ENCODE data around the gene FAM193A. TPM values are rescaled to one million over a fixed set of nuclear protein-coding genes. Genes with fewer than 3 reads are reported as not detected.

The FAM193A gene
- total RNA-seq, 2 experiments from 2014 or later, result 28.4 to 30.0 TPM

DNA sequence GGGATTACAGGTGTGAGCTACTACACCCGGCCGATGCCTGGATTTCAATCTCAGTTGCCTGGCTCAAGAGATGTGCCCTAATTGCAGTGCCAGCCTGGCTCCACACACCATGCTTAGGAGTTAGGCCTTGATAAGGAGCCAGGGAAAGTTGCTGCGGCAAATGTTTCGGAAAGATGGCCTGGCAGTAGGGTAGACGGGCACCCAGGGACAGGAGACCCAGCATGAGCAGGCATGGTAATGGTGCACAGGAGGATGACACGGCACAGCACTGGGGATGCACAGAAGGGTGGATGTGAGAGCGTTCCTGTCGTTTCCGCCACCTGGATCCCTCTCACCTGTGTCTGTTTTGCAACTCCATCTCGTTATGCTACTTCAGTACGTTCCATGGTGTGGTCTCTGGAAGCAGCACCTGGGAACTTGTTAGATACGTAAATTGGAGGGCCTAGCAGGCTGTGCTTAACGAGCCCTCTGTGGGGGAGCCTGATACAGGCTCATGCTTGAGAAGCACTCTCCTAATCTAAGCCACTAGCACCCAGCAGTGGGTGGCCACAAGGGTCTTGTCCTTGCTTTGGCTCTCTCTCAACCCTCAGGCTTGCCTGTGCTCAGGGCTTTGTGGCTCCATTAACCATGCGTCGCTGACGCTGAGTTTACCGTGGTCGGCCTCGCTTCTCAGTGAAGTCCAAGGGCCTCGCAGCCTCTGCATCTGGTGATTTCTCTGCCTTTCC, 47.2 kb upstream of the FAM193A start:
- H3K36me3 ChIP-seq (ENCODE audit: insufficient read depth, low read length), result peaks cover 60% of the 10 kb centered on the region
- H3K27me3 ChIP-seq (ENCODE audit: control insufficient read depth in 1 of 2, insufficient read depth in 2 of 2, low read length in 2 of 2), result no peaks in the 10 kb centered on the region
- TF ChIP-seq CTCF (IDR thresholded peaks at IDR 0.05), result no peak
- ChIA-PET CTCF (no interaction called here), POLR2A (interaction anchor here (2.8 kb wide), 1 partner anchor 21 kb away, joined by 12 read pairs; the partner anchor contains the start of gene RNF4)
- Mint-ChIP-seq H3K36me3 (ENCODE audit: low read depth) (peaks cover 50% of the 10 kb centered on the region), H3K9me3 (no peaks in the 10 kb centered on the region), H3K4me1 (ENCODE audit: low read depth) (peaks cover 59% of the 10 kb centered on the region), H3K27me3 (no peaks in the 10 kb centered on the region), H3K4me3 (no peak overlapping the region), H3K27ac (no peak overlapping the region)
- no peaks in the 10 kb centered on the region for H3K9me3 ChIP-seq (ENCODE audit: control insufficient read depth in 1 of 2, insufficient read depth in 1 of 2, low read length in 2 of 2)
- no peak overlapping the region for H3K27ac ChIP-seq (ENCODE audit: low read depth in 1 of 2, low read length in 2 of 2)
- H3K4me1 ChIP-seq (ENCODE audit: insufficient read depth, low read length), result peaks cover 56% of the 10 kb centered on the region
- no peak overlapping the region for H3K4me3 ChIP-seq (ENCODE audit: low read length)
- intact Hi-C loops (cut with DNase I, micrococcal nuclease), result no loop called here
- DNase-seq, result no peak
- ATAC-seq (ENCODE audit: poor library complexity), result no peak

- intact Hi-C loops (cut with DNase I, micrococcal nuclease), result no loop called here
- ChIA-PET POLR2A (no interaction called here), CTCF (no interaction called here)
Observed at GRCh38 chr4:2489841-2490552, 46.5 kb upstream of the FAM193A start.

GRCh38 chr4:2492970-2493369, 43.5 kb upstream of the FAM193A start:
- H3K4me1 Mint-ChIP-seq (ENCODE audit: low read depth), result peaks cover 28% of the 10 kb centered on the region
- peaks cover 81% of the 10 kb centered on the region for H3K36me3 Mint-ChIP-seq (ENCODE audit: low read depth)
- no peak for TF ChIP-seq CTCF (IDR thresholded peaks at IDR 0.05)
- no peak for DNase-seq
- H3K4me3 Mint-ChIP-seq, result no peak overlapping the region
- Histone ChIP-seq H3K27ac (ENCODE audit: low read depth in 1 of 2, low read length in 2 of 2) (no peak overlapping the region), H3K9me3 (ENCODE audit: control insufficient read depth in 1 of 2, insufficient read depth in 1 of 2, low read length in 2 of 2) (no peaks in the 10 kb centered on the region), H3K4me1 (ENCODE audit: insufficient read depth, low read length) (peaks cover 19% of the 10 kb centered on the region), H3K27me3 (ENCODE audit: control insufficient read depth in 1 of 2, insufficient read depth in 2 of 2, low read length in 2 of 2) (no peaks in the 10 kb centered on the region), H3K36me3 (ENCODE audit: insufficient read depth, low read length) (peaks cover 82% of the 10 kb centered on the region), H3K4me3 (ENCODE audit: low read length) (no peak overlapping the region)
- intact Hi-C loops (cut with DNase I, micrococcal nuclease), result no loop called here
- H3K27me3 Mint-ChIP-seq, result no peaks in the 10 kb centered on the region
- no peak for ATAC-seq (ENCODE audit: poor library complexity)
- H3K27ac Mint-ChIP-seq, result peak overlapping the region; percentile 79
- POLR2A ChIA-PET, result interaction anchor here (1.5 kb wide), 1 partner anchor 24 kb away, joined by 6 read pairs; the partner anchor contains the start of gene RNF4
- H3K9me3 Mint-ChIP-seq, result no peaks in the 10 kb centered on the region
- CTCF ChIA-PET, result no interaction called here

More at GRCh38 chr4:2489841-2490552, 46.5 kb upstream of the FAM193A start:
- Mint-ChIP-seq H3K27ac (peak overlapping the region; percentile 14), H3K4me3 (no peak overlapping the region), H3K4me1 (ENCODE audit: low read depth) (peaks cover 52% of the 10 kb centered on the region), H3K36me3 (ENCODE audit: low read depth) (peaks cover 57% of the 10 kb centered on the region), H3K9me3 (no peaks in the 10 kb centered on the region), H3K27me3 (no peaks in the 10 kb centered on the region)
- no peak for TF ChIP-seq CTCF (IDR thresholded peaks at IDR 0.05)
- ATAC-seq (ENCODE audit: poor library complexity), result no peak
- no peak overlapping the region for H3K27ac ChIP-seq (ENCODE audit: low read depth in 1 of 2, low read length in 2 of 2)
- H3K36me3 ChIP-seq (ENCODE audit: insufficient read depth, low read length), result peaks cover 62% of the 10 kb centered on the region
- H3K4me1 ChIP-seq (ENCODE audit: insufficient read depth, low read length), result peaks cover 48% of the 10 kb centered on the region
- no peaks in the 10 kb centered on the region for H3K27me3 ChIP-seq (ENCODE audit: control insufficient read depth in 1 of 2, insufficient read depth in 2 of 2, low read length in 2 of 2)
- DNase-seq, result no peak
- no peak overlapping the region for H3K4me3 ChIP-seq (ENCODE audit: low read length)
- H3K9me3 ChIP-seq (ENCODE audit: control insufficient read depth in 1 of 2, insufficient read depth in 1 of 2, low read length in 2 of 2), result no peaks in the 10 kb centered on the region

Data from CD4-positive, alpha-beta T cell (primary cell).